Mucosa of gallbladder (tissue), 1 donor: Measurements from ENCODE around the gene LRCH1. TPM values are rescaled to one million over a fixed set of nuclear protein-coding genes. Genes with fewer than 3 reads are reported as not detected.

Source experiments
- DNase-seq: peaks from one replicate; pipeline ENCODE4 v3.0.0-alpha.2; 2020; ENCODE audit warnings: low spot score
- total RNA-seq: library from RNA; stranded (reverse); gene quantifications from one replicate; pipeline ENCODE4 v1.2.1, GENCODE V29; 2021
- donor health status: DM: no; HTN: no; CAD: no.

The LRCH1 gene
- total RNA-seq, 1 donor from 2014 or later = 35.6 TPM

GRCh38 chr13:46665633-46666482, 112.9 kb downstream of the LRCH1 start:
- no peak for DNase-seq

- no peak for DNase-seq
Measured at GRCh38 chr13:46666727-46667456, 113.9 kb downstream of the LRCH1 start.

- no peak for DNase-seq
Measured at GRCh38 chr13:46667687-46668281, 114.8 kb downstream of the LRCH1 start.

GRCh38 chr13:46668302-46668720, 115.3 kb downstream of the LRCH1 start:
- DNase-seq = peak; percentile 42

GRCh38 chr13:46668931-46669525, 116.1 kb downstream of the LRCH1 start:
- no peak for DNase-seq

- DNase-seq = no peak
Measured at GRCh38 chr13:46672338-46673090, 119.5 kb downstream of the LRCH1 start.

- DNase-seq = no peak
Measured at GRCh38 chr13:46675016-46675415, 122.0 kb downstream of the LRCH1 start.

- DNase-seq = no peak
Measured at GRCh38 chr13:46676378-46676725, 123.4 kb downstream of the LRCH1 start.

- peak; percentile 50 for DNase-seq
Measured at GRCh38 chr13:46679369-46680120, 126.6 kb downstream of the LRCH1 start.

- DNase-seq = no peak
Measured at GRCh38 chr13:46682015-46682414, 129.0 kb downstream of the LRCH1 start.

GRCh38 chr13:46682707-46683106, 129.7 kb downstream of the LRCH1 start:
- DNase-seq = no peak

- no peak for DNase-seq
Measured at GRCh38 chr13:46683676-46684260, 130.8 kb downstream of the LRCH1 start.

- DNase-seq = no peak
Measured at GRCh38 chr13:46684287-46685001, 131.5 kb downstream of the LRCH1 start.

- no peak for DNase-seq
Measured at GRCh38 chr13:46685006-46685730, 132.2 kb downstream of the LRCH1 start.

- peak; percentile 34 for DNase-seq
Measured at GRCh38 chr13:46686171-46686570, 133.2 kb downstream of the LRCH1 start.

GRCh38 chr13:46687810-46688209, 134.8 kb downstream of the LRCH1 start:
- peak; percentile 53 for DNase-seq

- DNase-seq = no peak
Measured at GRCh38 chr13:46688306-46688705, 135.3 kb downstream of the LRCH1 start.

- peak; percentile 33 for DNase-seq
Measured at GRCh38 chr13:46698014-46698413, 145.0 kb downstream of the LRCH1 start.

GRCh38 chr13:46698910-46699460, 146.0 kb downstream of the LRCH1 start:
- DNase-seq = no peak
